Testis (tissue), 2 donors: ENCODE data around the gene HSPD1.

Experiments
- POLR2A ChIP-seq: fragments of 450-650 bp; IDR thresholded peaks from one replicate; pipeline ENCODE4 v1.6.1; 2017; ENCODE audit warnings: antibody characterized with exemption, mild to moderate bottlenecking, moderate library complexity
- TF ChIP-seq, protein P1 (sequence below), 3 experiments: fragments of 450-650 bp in 2 of 3; fragments of 200-600 bp in 1 of 3; sonication (generic) in 1 of 3; IDR thresholded peaks; one replicate each; pipeline ENCODE4 v1.5.1; 2016 to 2019; ENCODE audit warnings: antibody characterized with exemption in 3 of 3, mild to moderate bottlenecking in 2 of 3, moderate library complexity in 1 of 3

GRCh38 chr2:197502201-197502600, 2.6 kb upstream of the HSPD1 start:
- TF ChIP-seq, protein P1, sequence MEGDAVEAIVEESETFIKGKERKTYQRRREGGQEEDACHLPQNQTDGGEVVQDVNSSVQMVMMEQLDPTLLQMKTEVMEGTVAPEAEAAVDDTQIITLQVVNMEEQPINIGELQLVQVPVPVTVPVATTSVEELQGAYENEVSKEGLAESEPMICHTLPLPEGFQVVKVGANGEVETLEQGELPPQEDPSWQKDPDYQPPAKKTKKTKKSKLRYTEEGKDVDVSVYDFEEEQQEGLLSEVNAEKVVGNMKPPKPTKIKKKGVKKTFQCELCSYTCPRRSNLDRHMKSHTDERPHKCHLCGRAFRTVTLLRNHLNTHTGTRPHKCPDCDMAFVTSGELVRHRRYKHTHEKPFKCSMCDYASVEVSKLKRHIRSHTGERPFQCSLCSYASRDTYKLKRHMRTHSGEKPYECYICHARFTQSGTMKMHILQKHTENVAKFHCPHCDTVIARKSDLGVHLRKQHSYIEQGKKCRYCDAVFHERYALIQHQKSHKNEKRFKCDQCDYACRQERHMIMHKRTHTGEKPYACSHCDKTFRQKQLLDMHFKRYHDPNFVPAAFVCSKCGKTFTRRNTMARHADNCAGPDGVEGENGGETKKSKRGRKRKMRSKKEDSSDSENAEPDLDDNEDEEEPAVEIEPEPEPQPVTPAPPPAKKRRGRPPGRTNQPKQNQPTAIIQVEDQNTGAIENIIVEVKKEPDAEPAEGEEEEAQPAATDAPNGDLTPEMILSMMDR (IDR thresholded peaks at IDR 0.05), result no peak
- no peak for TF ChIP-seq POLR2A
